Right atrium auricular region (tissue), 2 donors: ENCODE data around the gene RASAL1. TPM values are rescaled to one million over a fixed set of nuclear protein-coding genes. Genes with fewer than 3 reads are reported as not detected.

Experiments used
- DNase-seq: peaks from one replicate; pipeline ENCODE4 v3.0.0-alpha.2; 2019; ENCODE audit warnings: low spot score
- H3K27ac ChIP-seq, 2 donors: fragments of 200-600 bp; sonication (generic); 1 replicate in 1 of 2; 2 replicates in 1 of 2; pipeline ENCODE4 v1.5.1; 2016 to 2019
- H3K27me3 ChIP-seq, 2 donors: fragments of 200-600 bp; sonication (generic); one replicate each; pipeline versions ENCODE4 v1.5.1 to v1.6.0; 2017 to 2019
- H3K36me3 ChIP-seq: fragments of 200-600 bp; sonication (generic); one replicate; pipeline ENCODE4 v1.5.1; 2016
- H3K4me1 ChIP-seq, 2 donors: fragments of 200-600 bp; sonication (generic); one replicate each; pipeline versions ENCODE4 v1.5.1 to v1.6.0; 2017 to 2019
- H3K4me3 ChIP-seq, 2 donors: fragments of 200-600 bp; sonication (generic); 1 replicate in 1 of 2; 2 replicates in 1 of 2; pipeline ENCODE4 v1.5.1; 2017 to 2019; ENCODE audit warnings: mild to moderate bottlenecking in 1 of 2, moderate library complexity in 1 of 2
- H3K9me3 ChIP-seq, 2 donors: fragments of 200-600 bp; sonication (generic); one replicate each; pipeline ENCODE4 v1.5.1; 2019
- total RNA-seq, 2 donors: library from RNA; depleted of rRNA; stranded (reverse); fragments of >200 nt; gene quantifications; one replicate each; pipeline ENCODE4 v1.1.0, GENCODE V29; 2016
- TF ChIP-seq, protein P1 (sequence below), 2 donors: fragments of 200-600 bp; sonication (generic); IDR thresholded peaks; one replicate each; pipeline ENCODE4 v1.5.1; 2019; ENCODE audit warnings: antibody characterized with exemption in 2 of 2

Gene RASAL1
- total RNA-seq, 2 donors from 2014 or later = not detected

DNA sequence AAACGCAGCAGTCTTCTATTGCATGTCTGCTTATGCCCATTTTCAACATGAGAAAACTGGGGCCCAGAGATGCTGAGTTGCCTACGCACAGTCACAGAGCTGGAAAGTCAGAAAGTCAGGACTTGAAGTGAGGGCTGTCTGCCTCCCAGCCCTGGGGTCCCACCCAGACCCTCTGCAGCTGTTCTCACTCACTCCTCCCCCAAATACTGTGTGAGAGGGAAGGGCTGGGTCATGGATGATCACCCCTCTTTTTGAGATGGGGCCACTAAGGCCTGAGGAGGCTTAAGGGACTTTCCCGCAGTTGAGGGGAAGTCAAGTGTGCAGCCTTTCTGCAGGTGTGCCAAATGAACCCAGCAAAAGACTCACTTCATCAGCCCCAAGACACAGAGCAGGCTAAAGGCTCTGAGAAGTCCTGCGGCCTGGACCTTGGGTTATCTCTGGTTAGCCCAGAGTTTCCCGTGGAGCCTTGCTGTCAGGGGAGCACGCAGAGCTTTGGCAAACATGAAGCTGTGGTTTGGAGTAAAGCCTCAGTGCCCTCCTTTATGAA is 60.4 kb downstream of the RASAL1 start:
- Histone ChIP-seq H3K4me3 (no peak overlapping the region), H3K4me1 (no peaks in the 10 kb centered on the region), H3K36me3 (no peaks in the 10 kb centered on the region), H3K27me3 (no peaks in the 10 kb centered on the region), H3K27ac (no peak overlapping the region), H3K9me3 (no peaks in the 10 kb centered on the region)
- DNase-seq = no peak
- TF ChIP-seq, protein P1, sequence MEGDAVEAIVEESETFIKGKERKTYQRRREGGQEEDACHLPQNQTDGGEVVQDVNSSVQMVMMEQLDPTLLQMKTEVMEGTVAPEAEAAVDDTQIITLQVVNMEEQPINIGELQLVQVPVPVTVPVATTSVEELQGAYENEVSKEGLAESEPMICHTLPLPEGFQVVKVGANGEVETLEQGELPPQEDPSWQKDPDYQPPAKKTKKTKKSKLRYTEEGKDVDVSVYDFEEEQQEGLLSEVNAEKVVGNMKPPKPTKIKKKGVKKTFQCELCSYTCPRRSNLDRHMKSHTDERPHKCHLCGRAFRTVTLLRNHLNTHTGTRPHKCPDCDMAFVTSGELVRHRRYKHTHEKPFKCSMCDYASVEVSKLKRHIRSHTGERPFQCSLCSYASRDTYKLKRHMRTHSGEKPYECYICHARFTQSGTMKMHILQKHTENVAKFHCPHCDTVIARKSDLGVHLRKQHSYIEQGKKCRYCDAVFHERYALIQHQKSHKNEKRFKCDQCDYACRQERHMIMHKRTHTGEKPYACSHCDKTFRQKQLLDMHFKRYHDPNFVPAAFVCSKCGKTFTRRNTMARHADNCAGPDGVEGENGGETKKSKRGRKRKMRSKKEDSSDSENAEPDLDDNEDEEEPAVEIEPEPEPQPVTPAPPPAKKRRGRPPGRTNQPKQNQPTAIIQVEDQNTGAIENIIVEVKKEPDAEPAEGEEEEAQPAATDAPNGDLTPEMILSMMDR (IDR thresholded peaks at IDR 0.05) = no peak

DNA sequence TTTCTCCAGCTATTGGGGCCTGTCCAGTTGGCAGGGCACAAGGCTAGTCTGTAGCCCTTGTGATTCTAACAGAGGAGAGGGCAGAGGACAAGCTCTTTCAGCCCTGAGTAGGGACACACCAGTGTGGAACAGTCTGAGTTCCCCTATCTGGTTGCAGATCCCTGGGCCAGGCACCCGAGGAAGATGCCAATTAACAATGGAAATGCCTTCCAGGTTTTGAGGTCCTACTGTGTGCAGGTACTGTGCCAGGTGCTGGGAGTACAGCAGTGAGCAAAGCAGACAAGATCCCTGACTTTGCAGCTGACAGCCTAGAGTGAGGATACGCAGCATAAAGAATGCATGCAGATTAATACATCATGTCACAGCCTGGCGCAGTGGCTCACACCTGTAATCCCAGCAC is 62.0 kb downstream of the RASAL1 start:
- Histone ChIP-seq H3K4me1 (no peaks in the 10 kb centered on the region), H3K9me3 (no peaks in the 10 kb centered on the region), H3K27ac (no peak overlapping the region), H3K36me3 (no peaks in the 10 kb centered on the region), H3K27me3 (no peaks in the 10 kb centered on the region), H3K4me3 (no peak overlapping the region)
- TF ChIP-seq, protein P1 (IDR thresholded peaks at IDR 0.05) = no peak
- DNase-seq = no peak

DNA sequence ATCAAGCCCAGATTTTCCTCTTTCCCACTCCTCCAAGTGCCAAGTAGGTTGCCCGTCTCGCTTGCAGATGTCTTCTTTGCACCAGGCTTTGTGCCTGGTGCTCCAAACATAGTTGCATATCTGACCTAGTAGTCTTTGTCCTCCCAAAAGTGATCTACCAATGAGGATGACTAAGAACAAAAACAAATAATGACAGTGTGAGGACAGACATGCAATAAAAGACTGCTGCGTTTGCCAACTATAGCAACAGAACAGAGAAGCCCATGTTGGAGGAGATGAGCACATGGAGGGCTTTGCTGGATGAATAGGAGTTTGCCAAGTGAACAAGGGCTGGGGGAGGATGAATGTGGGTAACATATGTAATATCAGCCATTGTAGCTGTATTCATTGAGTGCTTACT is 63.4 kb downstream of the RASAL1 start:
- TF ChIP-seq, protein P1 (IDR thresholded peaks at IDR 0.05) = no peak
- Histone ChIP-seq H3K4me1 (no peaks in the 10 kb centered on the region), H3K9me3 (no peaks in the 10 kb centered on the region), H3K27ac (peak overlapping the region in 1 of 2 donors; percentile 45), H3K27me3 (no peaks in the 10 kb centered on the region), H3K4me3 (no peak overlapping the region), H3K36me3 (no peaks in the 10 kb centered on the region)
- DNase-seq = no peak

DNA sequence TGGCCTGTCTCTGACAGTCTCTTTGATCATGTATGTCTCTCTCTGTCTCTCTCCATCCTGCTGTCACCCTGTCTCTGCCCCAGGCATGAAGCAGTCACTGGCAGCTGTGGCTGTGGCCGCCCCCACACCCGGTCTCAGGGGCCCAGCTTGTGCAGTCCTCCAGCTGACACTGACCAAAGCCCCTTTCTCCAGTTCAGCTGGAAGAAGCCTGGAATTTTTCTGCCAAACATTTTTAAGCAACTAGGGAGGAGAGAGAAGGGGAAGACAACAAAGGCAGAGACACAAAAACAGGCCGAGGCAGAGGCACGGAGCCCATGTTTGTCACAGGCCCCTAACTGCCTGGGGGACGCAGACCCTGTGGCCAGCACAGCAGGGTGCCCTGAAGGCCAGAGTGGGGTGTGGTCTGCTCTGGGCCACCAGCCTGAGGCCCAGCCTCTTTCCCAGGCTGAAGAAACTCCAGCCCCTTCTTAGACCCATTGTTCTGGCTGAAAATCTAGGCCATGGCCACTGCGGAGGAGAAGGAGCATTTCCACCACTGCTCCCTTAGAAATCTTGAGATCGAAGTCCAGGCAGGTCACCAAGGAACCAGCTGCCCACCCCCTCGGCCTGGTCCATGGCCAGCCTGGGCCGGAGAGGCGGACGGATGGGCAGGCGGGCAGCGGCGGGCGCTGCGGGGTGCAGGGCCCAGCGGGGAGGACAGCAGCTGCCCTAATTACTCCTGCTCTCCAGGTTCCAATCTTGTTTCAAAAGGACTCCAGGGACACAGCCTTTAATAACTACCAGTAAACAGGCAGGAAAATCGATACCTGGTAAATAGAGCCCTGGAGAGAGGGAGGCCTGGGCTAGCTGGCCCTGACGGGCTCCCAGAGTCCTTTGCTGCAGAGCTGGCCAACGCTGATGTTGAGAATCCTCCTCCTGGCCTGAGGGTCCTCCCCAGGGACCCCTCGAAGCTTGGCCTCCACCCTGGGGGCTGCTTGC is 64.1 kb downstream of the RASAL1 start:
- no peaks in the 10 kb centered on the region for H3K27me3 ChIP-seq
- H3K9me3 ChIP-seq = no peaks in the 10 kb centered on the region
- H3K27ac ChIP-seq = peak overlapping the region; percentile 45 to 48
- no peaks in the 10 kb centered on the region for H3K36me3 ChIP-seq
- no peak for DNase-seq
- no peaks in the 10 kb centered on the region for H3K4me1 ChIP-seq
- no peak overlapping the region for H3K4me3 ChIP-seq
- TF ChIP-seq, protein P1 (IDR thresholded peaks at IDR 0.05) = no peak

DNA sequence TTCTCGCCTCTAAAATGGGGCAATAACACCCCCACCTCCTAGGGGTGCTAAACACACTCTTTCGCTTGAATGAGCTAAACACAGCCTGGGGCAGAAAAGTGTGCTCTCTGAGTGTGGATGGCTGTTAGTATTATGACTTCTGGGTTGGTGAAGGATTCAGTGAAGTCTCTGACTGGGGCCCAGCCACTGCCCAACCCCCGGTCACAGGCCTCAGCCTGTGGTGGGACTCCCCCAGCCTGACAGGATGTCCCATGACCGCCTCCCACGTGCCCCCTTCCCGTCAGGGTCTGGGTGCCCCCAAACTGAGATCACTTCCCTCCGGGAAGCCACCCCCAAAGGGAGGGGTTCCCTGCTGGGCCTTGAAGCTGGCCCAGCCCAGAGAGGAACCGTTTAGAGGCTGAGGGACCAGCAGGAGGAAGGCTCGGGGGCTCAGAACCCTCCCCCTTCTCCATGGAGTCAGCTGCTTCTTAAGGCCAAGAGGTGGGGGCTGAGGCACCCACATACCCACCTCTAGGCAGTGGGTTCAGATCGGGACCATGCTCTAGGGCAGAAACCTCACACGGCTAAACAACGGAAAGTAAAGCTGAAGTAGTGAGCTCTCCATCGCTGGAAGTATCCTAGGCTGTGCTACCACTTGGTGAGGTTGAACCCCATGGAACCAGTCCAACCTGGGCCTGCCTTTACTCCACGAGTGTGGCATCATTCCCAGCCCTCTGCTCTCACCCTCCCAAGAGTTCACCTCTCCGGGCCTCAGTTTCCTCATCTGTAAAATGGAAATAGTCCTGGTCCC is 65.2 kb downstream of the RASAL1 start:
- H3K27ac ChIP-seq = peak overlapping the region in 1 of 2 donors; percentile 13
- DNase-seq = no peak
- H3K36me3 ChIP-seq = no peaks in the 10 kb centered on the region
- no peaks in the 10 kb centered on the region for H3K9me3 ChIP-seq
- no peaks in the 10 kb centered on the region for H3K4me1 ChIP-seq
- no peak overlapping the region for H3K4me3 ChIP-seq
- no peaks in the 10 kb centered on the region for H3K27me3 ChIP-seq
- TF ChIP-seq, protein P1 (IDR thresholded peaks at IDR 0.05) = no peak
